Activated T-helper 1 cell treated with Interleukin-2 at 50 U/mL for 16 hours (primary cell): ENCODE measurements around the gene CERS2.
A peak's percentile ranks its signal among the peaks of the same experiment; 100 is the strongest.

Experiments
- DNase-seq: peaks from one replicate; pipeline ENCODE4 v3.0.0-alpha.2; 2020; ENCODE audit warnings: low read depth

Gene CERS2

DNA sequence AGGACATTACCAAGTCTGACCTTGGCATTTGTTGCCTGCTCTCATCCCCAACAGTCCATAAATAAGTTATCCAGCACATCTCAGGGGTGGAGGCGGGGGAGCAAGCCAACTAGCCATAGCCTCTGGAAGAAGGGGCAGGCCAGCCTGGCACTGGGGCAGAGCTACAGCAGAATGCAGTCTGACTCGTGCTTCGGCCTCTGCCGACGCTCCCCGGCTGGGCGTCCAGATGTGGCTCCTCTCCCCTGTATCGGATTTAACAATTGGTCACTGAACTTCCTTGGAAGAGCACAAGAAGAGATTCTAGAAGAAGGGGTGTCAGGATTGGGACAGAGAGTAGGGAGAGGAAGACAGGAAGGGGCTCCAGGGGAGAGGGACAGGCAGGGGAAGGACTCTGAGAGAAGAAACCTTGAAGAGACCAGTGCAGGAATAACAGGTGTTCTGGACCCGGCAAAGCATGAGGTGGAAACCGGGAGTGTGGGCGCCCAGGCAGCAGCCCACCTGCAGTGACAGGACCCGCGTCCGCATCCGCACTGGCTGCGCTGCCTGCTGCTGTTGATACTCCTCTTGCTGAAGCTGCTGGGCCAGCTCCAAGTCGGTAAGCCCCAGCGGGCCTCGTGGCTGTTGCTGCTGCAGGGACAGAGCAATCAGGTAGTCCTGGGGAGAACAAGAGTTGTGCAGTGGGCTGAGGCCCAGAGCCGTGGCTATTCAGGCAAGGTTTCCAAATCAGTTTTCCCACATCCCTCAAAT lies 22.7 kb upstream of the CERS2 start:
- DNase-seq: no peak

DNA sequence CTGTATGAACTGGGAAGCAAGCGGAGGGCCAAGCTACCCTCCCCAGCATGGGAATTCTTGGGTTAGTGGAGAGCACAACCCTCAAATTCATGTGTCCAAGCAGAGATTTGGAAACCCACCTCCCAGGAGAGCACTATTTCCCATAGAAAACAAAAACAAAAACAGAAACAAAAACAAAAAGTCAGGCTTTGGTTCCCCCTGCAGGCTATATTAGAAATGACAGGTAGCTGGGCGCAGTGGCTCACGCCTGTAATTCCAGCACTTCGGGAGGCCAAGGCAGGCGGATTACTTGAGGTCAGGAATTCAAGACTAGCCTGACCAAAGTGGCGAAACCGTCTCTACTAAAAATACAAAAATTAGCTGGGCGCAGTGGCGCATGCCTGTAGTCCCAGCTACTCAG lies 21.3 kb upstream of the CERS2 start:
- DNase-seq: no peak

DNA sequence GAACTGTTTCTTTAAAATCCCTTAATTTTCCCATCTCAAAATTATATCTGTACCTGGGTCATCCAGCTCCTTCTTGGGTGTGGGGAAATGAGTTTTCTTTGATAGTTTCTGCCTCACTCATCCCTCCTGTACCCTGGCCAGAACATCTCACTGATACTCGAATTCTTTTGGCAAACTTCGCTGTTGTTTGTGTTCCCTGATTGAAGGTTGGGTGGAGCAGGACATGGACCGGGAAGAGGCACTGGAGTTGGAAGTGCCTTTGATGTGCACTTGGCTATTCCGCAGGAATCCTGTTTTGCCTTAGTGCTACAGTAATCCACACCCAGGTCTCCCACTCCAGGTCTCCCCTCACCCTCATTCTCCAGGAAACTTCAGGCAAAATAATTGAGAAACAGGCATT lies 20.8 kb upstream of the CERS2 start:
- no peak for DNase-seq

DNA sequence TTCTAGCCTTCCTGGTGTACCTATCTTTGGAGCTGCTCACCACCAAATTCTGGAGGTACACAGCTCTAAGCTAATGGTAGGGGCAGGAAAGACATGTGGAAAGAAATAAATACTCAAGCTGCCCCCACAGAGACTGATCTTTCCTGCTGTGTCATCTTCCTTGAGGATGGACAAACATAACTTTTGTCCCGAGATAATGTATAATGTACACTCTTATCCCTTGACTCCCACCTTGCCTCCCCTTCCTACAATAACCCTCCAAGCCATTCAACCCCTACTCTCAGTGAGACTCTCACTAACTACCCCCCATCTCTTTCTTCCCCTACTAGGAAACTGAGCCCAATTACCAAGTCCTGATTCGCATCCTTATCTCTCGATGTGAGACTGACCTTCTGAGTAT lies 19.6 kb upstream of the CERS2 start:
- no peak for DNase-seq

DNA sequence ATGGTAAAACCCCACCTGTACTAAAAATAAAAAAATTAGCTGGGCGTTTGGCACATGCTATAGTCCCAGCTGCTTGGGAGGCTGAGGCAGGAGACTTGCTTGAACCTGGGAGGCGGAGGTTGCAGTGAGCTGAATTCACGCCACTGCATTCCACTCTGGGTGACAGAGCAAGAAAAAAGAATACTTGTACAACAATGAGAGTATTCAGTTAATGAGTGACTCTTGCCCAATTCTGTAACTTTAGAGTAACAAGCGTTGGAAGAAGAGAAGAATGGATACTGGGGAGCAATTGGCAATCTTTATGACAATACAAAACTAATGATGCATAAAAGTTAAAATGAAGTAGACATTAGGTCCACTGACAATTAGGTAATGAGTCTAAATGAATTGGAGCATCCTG lies 18.0 kb upstream of the CERS2 start:
- DNase-seq: no peak

DNA sequence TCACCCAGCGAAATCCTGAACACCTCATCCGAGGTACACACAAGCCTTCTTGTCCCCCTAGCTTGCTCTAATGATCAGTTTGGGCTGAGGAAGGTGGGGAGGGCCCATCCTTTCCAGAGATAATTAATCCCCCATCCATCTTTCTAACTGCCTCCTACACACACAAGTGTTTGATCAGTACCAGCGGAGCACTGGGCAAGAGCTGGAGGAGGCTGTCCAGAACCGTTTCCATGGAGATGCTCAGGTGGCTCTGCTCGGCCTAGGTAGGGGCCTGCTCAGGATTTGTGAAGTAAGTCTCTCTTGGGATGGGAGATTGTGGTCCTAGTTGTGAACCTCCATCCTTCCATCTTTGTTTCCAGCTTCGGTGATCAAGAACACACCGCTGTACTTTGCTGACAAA lies 13.3 kb upstream of the CERS2 start:
- no peak for DNase-seq

DNA sequence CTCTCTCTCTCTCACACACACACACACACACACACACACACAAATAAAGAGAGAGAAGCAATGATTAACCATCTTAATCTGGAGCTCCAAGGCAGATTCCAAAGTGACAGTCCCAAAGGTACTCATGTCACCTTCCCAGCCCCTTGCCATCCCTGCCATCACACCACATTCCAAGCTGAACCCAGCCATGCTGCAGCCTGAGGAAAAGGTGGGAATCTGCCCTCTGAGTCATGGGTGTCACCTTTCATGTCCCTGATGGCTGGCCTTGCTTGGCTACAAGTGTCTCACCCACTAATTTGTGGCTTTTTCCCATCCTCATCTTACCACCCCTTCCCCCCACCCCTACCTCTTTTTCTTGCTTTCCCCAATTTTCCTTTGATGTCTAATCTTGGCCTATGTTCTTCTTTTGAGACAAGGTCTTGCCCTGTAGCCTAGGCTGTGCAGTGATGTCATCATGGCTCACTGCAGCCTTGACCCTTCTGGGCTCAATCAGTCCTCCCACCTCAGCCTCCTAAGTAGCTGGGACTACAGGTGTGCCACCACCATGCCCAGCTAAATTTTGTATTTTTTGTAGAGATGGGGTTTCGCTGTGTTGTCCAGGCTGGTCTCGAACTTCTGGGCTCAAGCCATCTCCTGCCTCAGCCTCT lies 10.7 kb upstream of the CERS2 start:
- no peak for DNase-seq

DNA sequence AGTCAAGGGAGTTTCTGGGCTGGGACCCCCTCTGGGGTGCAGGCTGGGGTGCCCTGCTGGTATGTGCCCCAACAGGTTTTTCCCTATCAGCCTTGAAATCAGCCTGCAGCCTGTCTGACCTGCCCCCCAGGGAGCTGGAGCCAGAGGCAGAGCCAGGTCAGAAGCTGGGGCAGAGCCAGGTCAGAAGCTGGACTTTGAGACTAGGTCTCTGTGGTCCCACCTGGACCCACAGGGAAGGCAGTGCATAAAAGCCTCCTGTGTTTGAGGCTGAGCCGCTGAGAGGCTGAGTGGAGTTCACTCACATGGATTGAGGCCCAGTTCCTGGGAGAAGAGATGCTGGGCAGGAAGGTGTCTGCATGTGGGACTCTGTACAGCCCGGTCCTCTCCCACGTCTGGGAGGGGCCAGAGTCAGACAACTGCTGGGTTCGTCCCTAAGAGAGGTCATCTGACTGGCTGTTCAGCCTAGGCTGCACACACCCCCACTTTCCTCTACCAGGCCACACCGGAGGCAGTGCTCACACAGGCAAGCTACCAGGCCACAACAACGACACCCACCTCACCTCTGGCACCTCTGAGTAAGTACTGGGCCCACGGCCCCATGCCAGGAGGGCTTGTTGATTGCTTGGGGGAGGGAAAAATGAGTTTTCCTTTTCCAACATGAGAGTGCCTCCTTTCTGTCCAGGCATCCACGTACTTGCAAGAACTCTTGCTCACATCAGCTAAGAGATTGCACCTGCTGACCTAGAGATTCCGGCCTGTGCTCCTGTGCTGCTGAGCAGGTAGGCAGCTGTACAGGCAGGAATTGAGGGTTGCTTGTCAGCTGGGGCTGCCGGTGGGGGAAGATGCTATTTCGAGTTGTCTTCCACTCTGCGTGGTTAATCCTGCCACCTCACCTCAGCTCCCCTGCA lies 7.4 kb upstream of the CERS2 start, which contains the start of gene ANXA9:
Gene ANXA9 (plus strand): TSS at position 488 of the 908 bp plus-strand sequence. CDS start 814 bp downstream, outside the sequence.
- DNase-seq: no peak

DNA sequence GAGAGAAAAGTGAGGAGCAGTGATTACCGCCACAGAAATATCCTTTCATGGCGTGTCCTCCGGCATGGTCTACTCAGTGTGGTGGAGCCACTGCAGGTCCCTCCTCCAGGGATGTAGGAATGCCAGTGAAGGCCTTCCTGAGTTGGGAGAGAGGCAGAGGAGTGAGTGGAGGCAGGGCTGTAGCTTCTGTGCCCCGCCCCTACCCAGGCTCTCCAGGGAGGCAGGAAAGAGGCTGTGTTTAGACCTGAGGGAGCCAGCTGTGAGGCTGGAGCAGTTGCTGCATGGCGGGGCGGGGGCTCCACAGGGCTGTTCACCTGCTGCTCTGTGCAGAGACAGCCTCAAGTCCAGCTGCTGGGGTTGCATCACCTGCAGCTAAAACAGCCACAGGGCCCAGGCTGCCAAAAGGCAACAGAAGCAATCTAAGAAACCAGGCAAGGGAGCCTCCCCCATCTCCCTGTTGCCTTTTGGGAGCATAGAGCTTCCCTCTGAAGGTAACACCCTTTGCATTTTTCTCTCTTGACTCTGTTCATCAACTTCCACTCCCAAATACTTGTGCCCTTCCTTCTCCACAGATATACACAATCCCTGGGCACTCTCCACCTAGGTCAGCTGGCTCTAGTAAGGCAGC lies 6.7 kb upstream of the CERS2 start:
- no peak for DNase-seq

DNA sequence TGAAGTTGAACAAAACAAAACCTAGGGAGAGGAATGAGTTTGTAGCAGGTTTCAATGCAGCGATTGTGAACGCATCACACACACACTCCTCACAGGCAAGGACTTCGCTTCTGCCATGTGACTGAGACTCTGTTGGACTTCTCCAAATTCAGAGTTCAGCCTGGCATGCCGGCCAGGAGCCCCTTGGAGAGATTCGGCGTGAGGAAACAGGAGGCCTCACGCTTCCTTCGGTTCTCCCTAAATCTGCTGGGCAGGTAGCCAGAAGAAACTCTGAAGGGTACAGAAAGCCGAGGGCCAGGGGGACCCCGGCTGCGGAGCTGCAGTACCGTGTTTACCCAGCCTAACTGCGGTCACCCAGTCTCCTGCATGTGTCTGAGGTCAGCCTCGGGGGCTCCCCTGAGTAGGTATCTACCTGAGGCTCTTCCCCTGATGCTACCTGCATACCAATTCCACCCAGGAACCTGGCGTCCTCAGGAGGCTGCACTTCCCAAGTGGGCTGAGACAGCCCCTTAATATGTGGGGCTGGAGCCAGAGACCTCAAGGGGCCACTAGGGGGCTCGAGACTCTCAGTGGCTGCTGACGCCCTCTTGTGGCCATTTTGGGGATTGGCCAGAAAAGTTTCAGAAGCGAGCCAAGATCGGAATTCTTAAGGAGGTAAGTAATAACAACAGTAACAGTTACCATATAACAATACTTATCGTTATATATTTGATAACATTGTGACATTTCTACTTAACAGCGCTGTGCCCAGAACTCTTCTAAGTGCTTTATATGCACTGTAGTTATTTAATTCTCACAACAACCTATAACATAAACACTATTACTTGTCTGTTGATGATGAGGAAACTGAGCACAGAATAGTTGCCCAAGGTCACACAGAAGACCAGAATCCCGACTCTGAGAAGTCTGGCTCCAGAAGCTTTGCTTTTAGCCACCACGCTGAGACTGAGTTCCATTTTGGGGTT lies 4.7 kb upstream of the CERS2 start:
- peak; percentile 78 for DNase-seq

DNA sequence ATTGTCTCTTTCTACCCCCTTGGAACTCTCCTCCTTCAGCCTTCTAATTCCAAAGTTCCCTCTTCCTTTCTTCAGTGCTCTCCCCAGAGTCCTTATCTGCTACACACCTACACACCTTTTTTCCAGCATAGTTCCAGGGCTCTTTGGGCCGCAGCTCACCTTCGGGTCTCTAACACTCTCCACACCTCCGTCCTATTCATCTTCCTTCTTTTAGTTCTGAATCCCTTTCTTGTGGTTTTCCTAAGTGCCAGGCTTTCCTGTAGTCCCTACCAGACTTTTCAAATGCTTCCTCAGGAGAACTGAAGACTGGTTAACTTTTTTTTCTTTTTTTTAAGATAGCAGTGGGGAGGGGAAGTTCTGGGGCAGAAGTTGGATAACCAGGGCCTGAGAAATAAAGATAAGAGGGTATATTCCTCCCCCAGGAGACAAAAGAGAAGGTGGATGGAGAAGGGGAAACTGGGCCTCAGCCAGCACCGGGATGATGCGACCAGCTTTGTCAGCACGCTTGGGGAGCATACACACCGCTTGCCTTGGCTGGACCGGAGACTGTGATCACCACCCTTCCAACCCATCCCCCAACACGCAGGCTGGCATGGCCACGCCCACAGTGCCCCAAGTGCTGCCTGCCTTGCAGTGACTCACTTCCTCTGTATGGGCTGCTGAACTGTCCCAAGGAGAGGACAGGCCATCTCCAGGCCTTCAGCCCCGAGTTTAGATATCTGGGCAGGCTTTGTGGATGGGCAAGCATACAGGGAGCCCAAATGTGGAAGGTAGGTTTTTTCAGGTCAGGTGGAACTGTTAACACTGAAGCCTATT lies 2.5 kb upstream of the CERS2 start:
- peak; percentile 53 for DNase-seq

DNA sequence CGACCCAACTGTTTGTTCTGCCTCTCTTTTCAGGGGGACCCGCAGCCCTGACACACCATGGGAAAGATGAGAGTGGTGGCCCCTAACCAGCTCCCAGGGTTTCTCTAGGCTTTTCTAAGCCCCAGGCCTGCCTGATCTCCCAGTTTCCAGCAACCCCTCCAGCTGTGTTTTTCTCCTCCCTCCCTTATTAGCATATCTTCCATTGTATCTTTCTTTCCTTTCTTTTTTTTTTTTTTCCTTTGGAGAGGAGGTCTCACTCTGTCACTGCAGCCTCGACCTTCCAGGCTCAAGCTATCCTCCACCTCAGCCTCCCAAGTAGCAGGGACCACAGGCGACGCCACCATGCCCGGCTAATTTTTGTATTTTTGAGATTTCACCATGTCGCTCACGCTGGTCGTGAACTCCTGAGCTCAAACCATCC lies 1.8 kb upstream of the CERS2 start:
- DNase-seq: no peak

DNA sequence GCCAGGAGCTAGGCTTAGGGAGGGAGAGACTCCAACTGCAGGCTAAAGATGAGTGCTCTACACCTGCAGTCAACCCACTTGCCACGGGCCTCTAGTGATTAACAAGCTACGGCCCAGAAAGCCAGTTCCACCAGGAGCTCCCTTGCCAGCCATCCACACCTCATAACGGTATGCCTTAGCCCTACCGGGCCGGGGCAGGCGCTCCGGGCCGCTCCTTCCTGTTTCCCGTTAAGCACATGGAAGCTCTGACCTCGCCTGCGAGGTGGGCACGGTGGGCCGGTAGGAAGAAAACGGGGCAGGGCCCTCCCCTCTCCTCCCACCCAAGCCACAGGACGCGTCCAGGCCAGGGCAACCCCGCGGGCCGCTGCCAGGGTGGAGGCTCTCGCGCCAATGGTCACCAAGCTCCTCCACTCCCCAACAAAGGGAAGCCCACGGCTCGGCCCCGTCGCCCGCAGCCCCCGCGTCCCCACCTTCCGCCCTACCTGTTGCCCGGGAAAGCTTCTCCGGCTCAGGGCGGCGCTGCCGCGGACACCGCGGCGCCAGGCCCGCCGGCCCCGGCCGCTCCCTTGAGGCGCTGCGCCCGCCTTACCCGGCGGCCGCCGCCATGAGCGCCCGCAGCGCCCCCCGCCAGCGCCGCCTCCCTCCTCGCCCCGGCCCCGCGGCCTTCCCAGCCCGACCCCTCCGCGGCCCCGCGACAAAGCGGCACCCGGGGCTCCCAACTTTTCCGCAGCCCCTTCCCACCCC lies 627 bp downstream of the CERS2 start:
- DNase-seq: peak; percentile 9

DNA sequence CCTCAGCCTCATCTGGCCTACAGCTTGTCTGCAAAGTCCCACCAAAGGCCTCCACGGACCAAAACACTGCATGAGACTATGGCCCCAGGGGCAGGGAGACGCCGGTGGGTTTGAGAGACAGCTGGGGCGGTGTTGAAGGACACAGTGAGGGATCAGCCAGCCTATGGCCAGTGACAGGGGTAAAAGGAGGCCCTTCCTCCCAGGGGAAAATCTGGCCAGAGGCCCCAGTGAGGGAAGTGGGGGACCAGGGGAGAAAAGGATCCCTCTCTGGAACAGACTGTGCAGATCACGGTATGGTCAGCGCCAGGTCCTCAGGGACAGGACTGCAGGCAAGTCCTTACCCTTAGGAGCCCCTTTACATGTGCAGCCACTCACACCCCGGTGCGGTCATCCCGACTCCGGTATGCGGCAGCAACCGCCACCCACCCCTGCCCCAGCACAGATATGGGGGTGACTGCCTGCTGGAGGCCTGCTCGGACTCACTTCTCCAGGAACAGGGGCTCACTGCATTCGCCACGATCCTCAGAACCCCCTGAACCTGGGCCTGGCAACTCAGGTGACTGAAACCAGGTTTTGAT lies 1.3 kb downstream of the CERS2 start:
- no peak for DNase-seq

DNA sequence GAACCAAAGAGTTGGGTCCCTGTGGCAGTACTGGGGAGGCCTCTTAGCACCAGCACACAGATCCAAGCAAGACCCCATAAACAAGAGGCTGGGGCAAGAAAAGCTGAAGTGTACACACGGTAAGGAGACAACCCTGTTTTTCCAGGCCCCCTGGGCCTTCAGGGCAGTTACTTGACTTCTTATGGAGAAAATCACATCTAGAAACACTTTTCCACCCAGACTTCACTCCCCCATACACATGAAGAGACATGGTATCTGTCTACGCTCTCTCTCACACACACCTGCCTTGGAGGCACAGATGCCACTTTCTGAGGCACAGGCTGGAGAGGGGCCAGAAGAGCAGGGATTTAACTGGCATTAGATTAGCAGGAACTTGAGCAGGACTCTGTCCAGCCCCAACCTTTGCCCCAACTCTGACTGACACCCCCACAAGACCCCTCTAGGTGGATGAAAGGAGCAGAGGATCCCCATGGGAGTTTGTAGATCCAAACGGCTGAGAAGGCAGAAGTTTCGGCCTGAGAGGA lies 2.2 kb downstream of the CERS2 start:
- no peak for DNase-seq

DNA sequence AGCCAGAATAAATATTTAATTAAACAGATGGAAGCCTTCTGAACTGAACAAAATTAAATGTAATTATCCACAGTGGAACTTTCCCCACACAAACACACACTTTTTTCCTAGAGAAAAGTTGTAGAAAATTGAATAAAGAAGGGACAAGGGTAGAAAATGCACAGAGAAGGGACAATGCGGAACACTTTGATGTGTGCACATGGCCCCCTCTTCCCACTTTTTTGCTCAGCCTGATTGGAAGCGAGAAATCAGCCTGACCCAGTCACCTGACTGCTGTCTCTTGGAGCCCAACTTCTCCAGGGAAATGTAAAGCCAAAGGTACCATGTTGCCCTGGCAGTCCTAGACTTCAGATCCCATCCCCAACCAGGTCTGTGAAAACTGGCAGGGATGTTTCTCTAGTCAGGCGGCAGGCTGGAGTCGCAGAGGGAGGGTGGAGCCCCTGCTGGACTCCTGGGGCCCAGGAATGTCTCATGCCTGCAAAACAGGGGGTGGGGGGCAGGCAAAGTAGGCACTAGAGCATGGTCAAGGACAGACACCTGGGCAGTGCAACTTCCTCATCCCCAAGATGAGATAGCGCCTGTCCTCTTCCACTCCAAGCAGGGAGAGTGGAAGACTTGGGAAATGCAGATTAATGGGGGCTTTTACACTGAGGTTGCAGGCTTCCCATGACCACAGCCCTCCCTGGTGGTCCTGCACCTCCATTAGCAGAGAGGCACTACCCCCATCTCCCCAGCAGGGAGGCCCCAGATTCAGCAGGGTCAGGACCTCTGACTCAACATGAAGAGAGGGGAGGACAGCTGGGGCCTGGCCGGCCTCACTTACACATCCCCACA lies 2.8 kb downstream of the CERS2 start:
- DNase-seq: no peak

DNA sequence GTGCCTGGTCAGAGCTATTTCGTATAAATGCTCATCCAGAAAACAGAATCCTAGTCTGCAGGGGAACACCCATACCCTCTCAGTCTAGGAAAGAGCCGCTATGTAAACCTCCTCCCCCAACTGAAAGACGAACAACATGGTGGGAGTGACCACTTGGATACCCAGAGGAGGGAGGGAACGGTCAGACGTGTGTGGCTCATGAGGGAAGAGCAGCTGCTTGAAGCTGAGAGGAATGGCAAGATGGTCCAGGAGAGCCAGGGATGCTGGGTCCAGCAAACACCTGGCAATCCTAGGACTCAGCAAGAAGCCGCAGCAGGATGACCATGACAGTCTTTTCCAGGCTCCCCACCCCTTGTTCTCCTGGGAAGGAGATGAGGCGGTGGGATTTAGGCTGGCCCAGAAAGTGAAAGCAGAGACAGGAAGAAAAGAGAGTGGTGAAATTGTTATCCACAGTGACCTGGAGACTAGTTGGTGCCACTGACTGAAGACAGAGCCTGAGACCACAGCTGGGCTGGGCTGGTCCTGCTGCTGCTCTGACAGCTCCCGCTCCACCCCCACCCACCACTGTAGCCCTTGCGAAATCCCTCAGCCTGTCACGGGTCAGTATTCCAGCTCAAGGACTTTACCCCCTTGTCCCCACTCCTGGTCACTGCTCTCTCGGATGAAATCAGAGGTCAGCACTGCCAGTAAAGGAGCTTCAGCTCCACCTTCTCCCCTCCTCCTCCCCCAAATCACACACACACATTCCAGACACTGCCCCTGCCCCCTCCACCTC lies 3.6 kb downstream of the CERS2 start:
- no peak for DNase-seq
